ENCODE results near the gene FOXD2.

Gene FOXD2

GRCh38 chr1:47433477-47434050, 4.3 kb upstream of the FOXD2 start:
- in situ Hi-C loops (cut with MboI; ENCODE audit: low sequenced_read_pairs, unreplicated experiment), result no loop called here
- DNase-seq (ENCODE audit: low spot score), result no peak
- TF ChIP-seq CTCF (IDR thresholded peaks at IDR 0.05; ENCODE audit: borderline replicate concordance, control extremely low read depth, extremely low read depth, insufficient read depth, missing control alignments), result no peak

GRCh38 chr1:47434051-47434842, 3.6 kb upstream of the FOXD2 start:
- DNase-seq (ENCODE audit: low spot score), result no peak
- in situ Hi-C loops (cut with MboI; ENCODE audit: low sequenced_read_pairs, unreplicated experiment), result no loop called here
- no peak for TF ChIP-seq CTCF (IDR thresholded peaks at IDR 0.05; ENCODE audit: borderline replicate concordance, control extremely low read depth, extremely low read depth, insufficient read depth, missing control alignments)

GRCh38 chr1:47435506-47436303, 2.1 kb upstream of the FOXD2 start:
- no peak for TF ChIP-seq CTCF (IDR thresholded peaks at IDR 0.05; ENCODE audit: borderline replicate concordance, control extremely low read depth, extremely low read depth, insufficient read depth, missing control alignments)
- DNase-seq (ENCODE audit: low spot score), result no peak
- in situ Hi-C loops (cut with MboI; ENCODE audit: low sequenced_read_pairs, unreplicated experiment), result no loop called here

- in situ Hi-C loops (cut with MboI; ENCODE audit: low sequenced_read_pairs, unreplicated experiment), result no loop called here
- peak; percentile 98 for TF ChIP-seq CTCF (IDR thresholded peaks at IDR 0.05; ENCODE audit: borderline replicate concordance, control extremely low read depth, extremely low read depth, insufficient read depth, missing control alignments)
- peak; percentile 90 for DNase-seq (ENCODE audit: low spot score)
Measured at GRCh38 chr1:47436304-47436978, 1.4 kb upstream of the FOXD2 start.

- peak; percentile 68 for DNase-seq (ENCODE audit: low spot score)
- in situ Hi-C loops (cut with MboI; ENCODE audit: low sequenced_read_pairs, unreplicated experiment), result no loop called here
- TF ChIP-seq CTCF (IDR thresholded peaks at IDR 0.05; ENCODE audit: borderline replicate concordance, control extremely low read depth, extremely low read depth, insufficient read depth, missing control alignments), result no peak
Measured at GRCh38 chr1:47436979-47437446, 831 bp upstream of the FOXD2 start.

Measured in GM13976 (cell line).